HG03139 (cell line): ENCODE measurements around the gene GLOD5.

ENCODE experiments used
- ATAC-seq: cut with Tn5 transposase; IDR thresholded peaks from one replicate; pipeline ENCODE4 v1.9.1; 2021; ENCODE audit not compliant: unreplicated experiment

Gene GLOD5

GRCh38 chrX:48761674-48762471, at the start of gene GLOD5:
Gene GLOD5, plus strand, starts transcription at chrX:48761747. Its CDS starts 44 bp downstream, at chrX:48761791.
- no peak for ATAC-seq

GRCh38 chrX:48711929-48712505, 49.5 kb upstream of the GLOD5 start:
- no peak for ATAC-seq

- no peak for ATAC-seq
Observed at GRCh38 chrX:48713847-48714246, 47.7 kb upstream of the GLOD5 start.

- no peak for ATAC-seq
Observed at GRCh38 chrX:48714573-48714972, 47.0 kb upstream of the GLOD5 start.

GRCh38 chrX:48715072-48715471, 46.5 kb upstream of the GLOD5 start:
- ATAC-seq = no peak

GRCh38 chrX:48715876-48716502, 45.6 kb upstream of the GLOD5 start:
- ATAC-seq = no peak

GRCh38 chrX:48719958-48720357, 41.6 kb upstream of the GLOD5 start:
- ATAC-seq = no peak

GRCh38 chrX:48720577-48721250, 40.8 kb upstream of the GLOD5 start:
- ATAC-seq = no peak

GRCh38 chrX:48721916-48722315, 39.6 kb upstream of the GLOD5 start:
- no peak for ATAC-seq

GRCh38 chrX:48726596-48726995, 35.0 kb upstream of the GLOD5 start:
- no peak for ATAC-seq

GRCh38 chrX:48728653-48729052, 32.9 kb upstream of the GLOD5 start:
- no peak for ATAC-seq

GRCh38 chrX:48736303-48736702, 25.2 kb upstream of the GLOD5 start:
- ATAC-seq = no peak

- no peak for ATAC-seq
Observed at GRCh38 chrX:48736878-48737212, 24.7 kb upstream of the GLOD5 start.

- ATAC-seq = peak; percentile 95
Observed at GRCh38 chrX:48737213-48737938, 24.2 kb upstream of the GLOD5 start.

GRCh38 chrX:48737940-48738339, 23.6 kb upstream of the GLOD5 start:
- ATAC-seq = no peak

- ATAC-seq = no peak
Observed at GRCh38 chrX:48741834-48742233, 19.7 kb upstream of the GLOD5 start.

GRCh38 chrX:48745222-48745621, 16.3 kb upstream of the GLOD5 start:
- ATAC-seq = no peak

- ATAC-seq = no peak
Observed at GRCh38 chrX:48747415-48748016, 14.0 kb upstream of the GLOD5 start.

GRCh38 chrX:48749182-48749581, 12.4 kb upstream of the GLOD5 start:
- no peak for ATAC-seq

GRCh38 chrX:48751343-48751742, 10.2 kb upstream of the GLOD5 start:
- ATAC-seq = no peak

- no peak for ATAC-seq
Observed at GRCh38 chrX:48752498-48752897, 9.0 kb upstream of the GLOD5 start.
